CD4-positive, alpha-beta T cell treated with Interleukin-4 for 4 hours (primary cell): ENCODE data around the gene POLD3.
A peak's percentile ranks its signal among the peaks of the same experiment; 100 is the strongest.
"Not testable (repeated sequence)": the region's sequence is repeated elsewhere in the genome, so short reads cannot be mapped to it uniquely, and the experiment has no call there.

ENCODE experiments used
- DNase-seq: peaks from one replicate; pipeline ENCODE4 v3.0.0-alpha.2; 2020

POLD3 gene

DNA sequence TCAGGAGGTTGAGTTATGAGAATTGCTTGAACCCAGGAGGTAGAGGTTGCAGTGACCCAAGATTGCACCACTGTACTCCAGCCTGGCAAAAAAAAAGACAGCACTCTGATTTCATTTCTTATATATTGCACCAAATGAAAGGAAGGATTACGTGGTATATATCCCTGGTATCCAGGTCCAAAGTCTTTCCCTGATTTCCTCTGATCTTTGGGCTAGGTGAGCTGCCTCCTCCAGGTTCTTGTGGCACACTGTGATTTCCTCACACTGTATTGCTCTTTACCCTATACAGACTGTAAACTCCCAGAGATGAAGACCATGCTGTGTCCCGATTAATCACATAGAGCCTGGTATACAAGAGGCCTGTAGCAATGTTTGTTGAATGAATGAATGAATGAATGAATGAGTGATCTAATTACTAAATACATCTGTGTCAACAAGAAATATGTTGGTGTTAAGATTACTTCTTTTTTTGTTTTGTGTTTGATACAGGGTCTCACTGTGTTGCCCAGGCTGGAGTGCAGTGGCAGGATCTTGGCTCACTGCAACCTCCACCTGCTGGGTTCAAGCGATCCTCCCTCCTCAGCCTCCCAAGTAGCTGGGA is 9.3 kb upstream of the POLD3 start:
- DNase-seq = no peak

GRCh38 chr11:74590492-74590891 is 1.9 kb upstream of the POLD3 start:
- DNase-seq = not testable (repeated sequence)

DNA sequence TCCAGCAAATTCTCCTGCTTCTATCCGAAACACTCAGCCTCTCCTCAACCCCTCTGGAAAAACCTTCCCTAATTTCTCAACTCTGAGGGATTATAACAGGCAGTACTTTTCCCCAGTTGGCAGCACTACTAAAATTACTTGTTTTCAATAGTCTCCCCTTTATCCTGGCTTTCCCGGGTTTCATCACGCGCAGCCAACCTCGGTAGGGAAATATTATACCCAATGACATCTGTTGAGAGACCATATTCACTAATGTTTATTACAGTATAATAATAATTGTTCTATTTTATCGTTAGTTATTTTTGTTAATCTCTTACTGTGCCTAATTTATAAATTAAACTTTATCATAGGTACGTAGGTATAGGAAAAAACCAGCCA is 330 bp upstream of the POLD3 start:
- no peak for DNase-seq

DNA sequence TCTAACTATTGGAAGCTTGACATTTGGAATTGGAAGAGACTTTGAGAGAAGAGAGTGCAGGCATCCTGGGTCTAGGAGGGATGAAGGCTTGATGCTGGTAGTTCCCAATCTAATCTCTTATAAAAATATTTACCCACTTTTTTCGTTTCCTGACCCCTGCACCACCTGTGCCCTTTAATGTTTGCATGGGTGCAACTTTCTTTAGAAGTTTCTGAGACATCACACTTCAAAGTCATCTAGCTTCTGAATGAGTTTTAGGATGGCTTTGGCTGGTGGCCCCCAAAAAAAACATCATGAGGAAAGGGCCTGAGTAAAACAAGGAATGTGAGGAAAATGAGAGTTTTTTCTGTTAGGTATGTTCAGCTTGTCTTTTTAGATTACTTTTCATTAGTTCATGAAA is 1.1 kb downstream of the POLD3 start:
- DNase-seq = no peak

DNA sequence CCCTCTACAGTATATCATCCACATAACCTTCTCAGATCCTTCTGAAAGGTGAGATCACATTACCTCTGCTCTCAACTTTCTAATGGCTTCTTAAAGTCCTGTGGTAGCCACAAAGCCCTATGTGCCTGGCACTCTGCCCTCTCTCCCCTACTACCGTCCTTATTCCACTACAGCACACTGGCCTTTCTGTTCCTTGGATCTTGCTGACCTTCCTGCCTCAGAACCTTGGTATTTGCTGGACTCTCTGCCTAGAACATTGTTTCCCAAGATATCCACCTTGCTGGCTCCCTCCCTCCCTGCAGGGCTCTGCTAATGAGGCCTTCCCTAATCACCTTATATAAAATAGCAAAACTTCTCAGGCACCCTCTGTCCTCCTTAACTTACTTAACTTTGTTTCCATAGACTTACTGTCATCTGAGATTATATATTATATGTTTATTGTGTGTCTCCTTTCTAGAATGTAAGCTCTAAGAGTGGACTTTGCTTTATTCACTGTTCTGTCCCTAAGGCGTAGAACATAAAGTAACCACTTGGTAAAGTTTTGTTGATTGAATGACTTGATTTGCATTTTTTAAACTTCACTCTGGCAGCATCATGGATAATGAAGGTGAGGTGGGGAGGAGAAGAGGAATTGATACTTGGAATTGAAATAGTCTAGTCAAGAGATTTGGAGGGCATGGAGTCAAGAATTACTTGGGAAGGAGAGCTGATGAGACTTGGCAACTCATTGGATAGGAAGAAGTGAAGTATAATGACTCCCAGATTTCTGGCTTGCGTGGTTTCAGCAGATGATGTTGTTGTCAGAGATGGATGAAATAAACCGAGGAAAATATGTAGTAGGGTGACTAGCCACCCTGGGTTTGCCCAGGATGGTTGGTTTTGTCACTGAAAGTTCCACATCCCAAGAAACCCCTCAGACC is 10.5 kb downstream of the POLD3 start:
- DNase-seq = no peak

DNA sequence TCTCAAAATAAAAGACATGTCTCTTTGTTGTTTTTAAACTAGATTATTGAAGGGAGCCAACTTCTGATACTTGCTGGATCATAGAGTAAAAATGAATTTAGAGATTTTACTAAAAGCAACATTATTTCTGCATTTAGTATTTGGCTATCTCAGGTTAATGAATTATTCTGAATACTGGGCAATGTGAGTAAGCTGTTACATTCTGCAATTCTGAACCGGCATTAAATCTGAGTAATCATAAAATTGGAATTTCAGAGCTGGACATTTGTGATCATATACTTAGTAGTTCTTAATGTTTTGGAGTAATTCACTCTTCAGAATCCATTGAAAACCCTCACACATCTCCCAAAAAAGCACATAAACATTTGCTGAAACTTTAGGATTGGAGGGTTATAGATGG is 11.5 kb downstream of the POLD3 start:
- no peak for DNase-seq

DNA sequence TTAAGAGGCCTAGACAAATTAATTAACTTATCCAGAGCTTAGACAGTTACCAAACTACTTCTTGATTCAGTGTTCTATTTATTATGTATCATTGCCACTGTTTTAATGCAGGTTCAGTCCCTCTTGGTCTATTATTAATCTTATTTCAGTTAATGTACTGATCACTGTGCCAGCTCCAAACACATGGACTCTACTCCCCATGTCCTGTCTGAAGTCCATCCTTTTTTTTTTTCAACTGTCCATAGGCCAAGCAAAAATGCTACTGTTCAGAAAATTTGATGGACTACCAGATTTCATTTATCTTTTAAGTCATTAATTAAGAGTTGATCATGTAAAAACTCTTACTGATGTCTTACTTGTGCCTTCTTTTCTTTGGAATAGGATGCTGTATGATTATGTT is 11.9 kb downstream of the POLD3 start:
- DNase-seq = no peak

DNA sequence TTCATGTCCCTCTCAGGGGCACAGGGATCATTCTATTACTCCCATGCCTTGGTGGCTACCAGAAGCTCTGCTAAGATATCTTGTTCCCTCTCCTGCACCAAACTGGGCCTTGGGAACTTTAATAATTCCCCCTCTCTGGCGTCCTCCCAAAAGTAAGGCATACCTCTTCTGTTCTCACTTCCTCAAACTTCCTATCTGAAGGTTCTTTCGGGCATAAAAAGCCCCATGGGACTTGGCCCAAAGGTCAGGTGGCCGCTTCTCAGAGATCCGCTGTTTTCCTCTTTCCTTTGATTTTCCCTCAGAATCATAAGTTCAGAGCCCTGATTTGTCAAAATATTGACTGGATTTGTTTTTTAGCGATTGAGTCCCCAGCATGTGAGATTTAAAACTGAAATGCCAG is 13.0 kb downstream of the POLD3 start:
- no peak for DNase-seq

- DNase-seq = no peak
These were observed 16.0 kb downstream of the POLD3 start for GRCh38 chr11:74608431-74608830.

GRCh38 chr11:74611369-74611861 is 19.0 kb downstream of the POLD3 start:
- DNase-seq = no peak

- DNase-seq = no peak
These were observed 20.5 kb downstream of the POLD3 start for GRCh38 chr11:74612877-74613276.

- DNase-seq = no peak
These were observed 22.9 kb downstream of the POLD3 start for GRCh38 chr11:74615311-74615710.

GRCh38 chr11:74615988-74616387 is 23.6 kb downstream of the POLD3 start:
- DNase-seq = no peak

DNA sequence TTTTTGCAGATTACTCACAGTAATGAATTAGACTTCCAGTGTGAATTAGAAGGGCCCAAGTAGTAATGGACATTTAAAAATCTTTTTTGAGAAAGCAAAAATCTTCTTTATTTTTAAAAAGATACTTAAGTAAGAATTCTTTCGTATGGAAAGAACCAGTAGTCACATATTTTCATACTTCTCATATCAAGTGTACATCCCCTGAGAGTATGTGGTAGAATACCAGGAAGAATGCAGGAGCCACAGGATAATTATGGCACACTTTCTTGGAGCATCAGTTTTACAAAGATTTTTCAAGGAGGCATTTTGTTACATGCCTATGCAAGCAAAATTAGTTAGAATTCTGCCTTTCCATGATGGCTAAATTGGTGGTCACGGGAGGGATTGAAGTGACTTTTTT is 28.1 kb downstream of the POLD3 start:
- DNase-seq = no peak

- no peak for DNase-seq
These were observed 33.7 kb downstream of the POLD3 start for GRCh38 chr11:74626130-74626529.

DNA sequence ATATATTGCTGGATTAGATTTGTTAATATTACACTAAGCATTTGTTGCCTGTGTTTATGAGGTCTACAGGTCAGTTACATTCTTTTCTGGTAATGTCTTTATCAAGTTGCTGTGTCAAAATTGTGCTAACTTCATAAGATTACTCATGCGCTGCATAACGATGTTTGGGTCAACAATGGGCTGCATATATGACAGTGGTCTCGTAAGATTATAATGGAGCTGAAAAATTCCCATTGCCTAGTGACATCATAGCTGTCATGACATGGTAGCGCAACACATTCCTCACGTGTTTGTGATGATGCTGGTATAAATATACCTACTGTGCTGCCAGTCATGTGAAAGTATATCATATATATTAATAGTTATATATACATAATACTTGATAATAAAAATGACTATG is 34.2 kb downstream of the POLD3 start:
- no peak for DNase-seq

DNA sequence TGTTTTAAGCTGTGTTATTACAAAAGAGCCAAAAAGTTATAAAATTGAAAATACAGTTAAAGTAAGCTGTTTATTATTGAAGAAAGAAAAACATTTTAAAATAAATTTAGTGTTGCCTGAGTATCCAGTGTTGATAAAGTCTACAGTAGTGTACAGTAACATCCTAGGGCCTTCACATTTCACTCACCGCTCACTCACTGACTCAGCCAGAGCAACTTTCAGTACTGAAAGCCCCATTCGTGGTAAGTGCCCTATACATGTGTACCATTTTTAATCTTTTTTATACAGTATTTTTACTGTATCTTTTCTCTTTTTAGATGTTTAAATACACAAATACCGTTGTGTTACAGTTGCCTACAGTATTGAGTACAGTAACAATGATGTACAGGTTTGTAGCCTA is 35.0 kb downstream of the POLD3 start:
- DNase-seq = no peak

DNA sequence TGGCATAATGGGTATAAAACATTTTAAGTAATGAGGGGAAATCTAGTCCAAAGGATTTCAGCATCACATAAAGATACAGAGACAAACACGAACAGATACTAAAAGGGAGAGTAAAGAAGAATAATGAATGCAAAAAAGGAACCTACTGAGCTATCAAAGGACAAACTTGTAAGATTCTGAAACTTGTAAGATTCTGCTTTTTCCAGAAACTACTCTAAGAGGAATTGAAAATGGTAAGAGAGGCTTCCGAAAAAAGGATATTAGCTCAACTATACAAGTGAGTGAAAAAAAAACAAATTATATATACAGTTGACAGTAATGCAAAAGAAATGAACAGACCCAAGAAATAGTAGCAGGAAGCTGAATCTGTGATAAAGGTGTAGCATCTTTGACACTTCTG is 37.7 kb downstream of the POLD3 start:
- no peak for DNase-seq

DNA sequence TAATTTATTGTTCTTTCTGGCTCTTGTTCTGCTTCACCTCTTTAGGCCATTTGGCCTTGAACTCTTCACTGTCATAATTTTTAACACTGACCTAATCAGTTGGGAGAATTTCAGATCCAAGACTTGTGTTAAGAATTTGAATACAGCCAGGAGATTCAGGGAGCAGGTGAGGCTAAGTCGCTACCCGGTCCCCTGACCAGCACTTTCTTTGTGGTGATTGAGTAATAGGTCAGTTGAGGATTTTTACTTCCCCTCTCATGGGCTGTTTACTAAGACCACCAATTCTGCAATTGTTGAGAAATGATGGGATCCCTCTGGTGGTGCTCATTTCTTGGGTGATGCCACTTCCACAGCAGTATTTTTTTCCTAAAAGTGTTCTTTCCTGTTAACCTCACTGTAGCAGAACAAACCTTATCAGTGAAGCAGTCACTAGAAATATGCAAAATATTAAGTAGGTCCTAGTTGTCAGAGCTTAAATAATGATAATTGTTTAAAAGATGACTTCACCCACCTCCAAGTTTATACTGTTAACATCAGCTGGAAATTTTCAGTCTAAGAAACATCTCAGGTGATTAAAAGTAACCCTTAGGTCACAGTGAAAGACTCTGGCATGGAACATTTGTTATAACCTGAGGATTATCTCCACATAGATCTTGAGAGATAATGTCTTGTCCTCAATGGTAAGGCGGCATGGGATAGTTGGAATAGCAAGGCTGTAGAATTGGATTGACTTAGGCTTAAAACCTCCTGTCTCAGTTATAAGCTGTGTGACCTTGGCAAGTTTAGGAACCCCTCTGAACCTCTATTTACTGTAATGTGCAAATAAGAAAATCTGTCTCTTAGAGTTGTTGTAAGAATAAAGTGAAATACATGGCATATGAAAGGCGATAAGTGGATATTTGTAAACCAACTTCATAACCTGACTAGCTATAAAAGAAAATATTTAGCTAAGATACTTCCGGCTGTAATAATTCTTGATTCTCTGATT is 41.3 kb downstream of the POLD3 start:
- no peak for DNase-seq

DNA sequence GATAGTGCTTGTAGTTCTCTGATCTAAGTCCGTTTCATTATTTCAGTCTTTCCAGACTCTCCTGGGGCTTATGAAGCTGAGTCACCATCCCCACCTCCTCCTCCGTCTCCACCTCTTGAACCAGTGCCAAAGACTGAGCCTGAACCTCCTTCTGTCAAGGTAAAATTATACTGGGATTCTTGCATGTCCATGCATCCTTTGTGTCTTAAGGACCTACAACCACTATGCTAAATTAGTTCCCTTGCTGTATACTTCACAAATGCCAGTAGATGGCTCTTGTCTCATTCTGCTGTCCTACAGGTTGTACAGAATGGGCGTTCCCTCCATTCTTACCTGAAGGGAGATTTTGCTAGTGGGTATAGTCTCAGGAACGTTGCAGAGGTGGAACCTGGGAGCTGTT is 42.2 kb downstream of the POLD3 start:
- DNase-seq = no peak

DNA sequence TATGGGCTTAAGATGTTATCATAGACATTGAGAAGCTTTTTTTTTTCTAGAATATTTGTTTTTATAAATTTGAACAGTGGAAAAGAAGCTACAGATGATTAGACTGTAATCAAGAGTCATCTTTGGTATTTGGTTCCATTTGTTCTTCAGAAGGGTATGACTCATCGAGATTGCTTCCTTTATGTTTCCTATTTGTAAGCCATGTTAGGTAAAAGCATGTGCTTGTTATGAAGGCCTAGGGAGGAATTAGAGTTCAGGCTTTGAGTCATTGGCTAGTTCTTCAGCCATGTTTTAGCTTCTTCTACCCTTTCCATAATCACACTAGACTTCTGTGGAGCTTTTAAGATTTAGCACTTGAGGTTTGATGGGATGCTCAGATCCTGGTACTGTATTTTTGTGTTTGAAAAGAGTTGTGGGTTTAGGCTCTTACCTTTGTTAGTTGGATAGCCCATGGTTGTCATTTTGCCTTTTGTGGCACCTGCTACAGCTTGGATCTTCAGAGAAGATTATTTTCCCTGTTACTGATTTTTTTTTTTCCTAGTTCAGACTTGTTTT is 44.3 kb downstream of the POLD3 start:
- DNase-seq = peak; percentile 12

GRCh38 chr11:74637700-74638099 is 45.3 kb downstream of the POLD3 start:
- no peak for DNase-seq

DNA sequence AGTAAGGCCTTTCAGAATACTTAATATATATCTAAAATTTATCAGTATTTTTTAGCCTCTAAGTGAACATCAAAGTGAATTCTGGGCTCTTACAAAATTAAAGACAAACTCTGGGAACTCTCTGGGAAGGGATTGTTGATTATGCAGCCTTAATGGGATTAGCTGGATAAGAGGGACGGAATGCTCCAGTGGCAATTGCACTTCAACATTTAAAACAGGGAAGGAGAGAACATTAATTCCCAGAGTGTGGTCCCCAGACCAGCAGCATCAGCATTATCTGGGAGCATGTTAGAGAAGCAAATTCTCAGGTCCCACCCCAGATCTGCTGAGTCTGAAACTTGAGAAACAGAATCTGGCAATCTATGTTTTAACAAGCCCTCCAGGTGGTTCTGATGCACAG is 46.5 kb downstream of the POLD3 start:
- no peak for DNase-seq
